ENCODE data around the gene PRMT2.

The PRMT2 gene

DNA sequence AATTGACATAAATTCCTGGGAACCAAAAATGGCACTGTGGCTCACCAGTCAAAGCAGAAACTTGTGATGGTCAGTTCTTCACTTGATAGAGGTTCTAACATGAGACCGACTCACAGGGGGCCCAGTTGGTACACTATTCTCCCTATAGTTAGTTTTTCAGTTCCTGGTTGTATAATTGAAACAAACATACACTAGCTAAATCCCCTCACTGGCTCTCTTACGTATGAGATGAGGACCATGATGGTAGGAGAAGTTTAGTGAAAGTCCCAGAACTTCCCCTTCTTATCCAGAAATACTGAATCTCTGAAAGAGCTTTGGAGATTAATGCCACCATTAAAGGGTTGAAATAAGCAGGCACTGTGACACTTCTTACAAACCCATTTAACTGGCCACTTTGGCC, 27.8 kb upstream of the PRMT2 start:
- TF ChIP-seq GATA2 (IDR thresholded peaks at IDR 0.05; ENCODE audit: low read depth, low read length) (no peak), GATA3 (IDR thresholded peaks at IDR 0.05; ENCODE audit: low read depth, low read length) (no peak)

GRCh38 chr21:46608672-46609111, 26.8 kb upstream of the PRMT2 start:
- TF ChIP-seq GATA3 (IDR thresholded peaks at IDR 0.05; ENCODE audit: low read depth, low read length) (no peak), GATA2 (IDR thresholded peaks at IDR 0.05; ENCODE audit: low read depth, low read length) (no peak)

DNA sequence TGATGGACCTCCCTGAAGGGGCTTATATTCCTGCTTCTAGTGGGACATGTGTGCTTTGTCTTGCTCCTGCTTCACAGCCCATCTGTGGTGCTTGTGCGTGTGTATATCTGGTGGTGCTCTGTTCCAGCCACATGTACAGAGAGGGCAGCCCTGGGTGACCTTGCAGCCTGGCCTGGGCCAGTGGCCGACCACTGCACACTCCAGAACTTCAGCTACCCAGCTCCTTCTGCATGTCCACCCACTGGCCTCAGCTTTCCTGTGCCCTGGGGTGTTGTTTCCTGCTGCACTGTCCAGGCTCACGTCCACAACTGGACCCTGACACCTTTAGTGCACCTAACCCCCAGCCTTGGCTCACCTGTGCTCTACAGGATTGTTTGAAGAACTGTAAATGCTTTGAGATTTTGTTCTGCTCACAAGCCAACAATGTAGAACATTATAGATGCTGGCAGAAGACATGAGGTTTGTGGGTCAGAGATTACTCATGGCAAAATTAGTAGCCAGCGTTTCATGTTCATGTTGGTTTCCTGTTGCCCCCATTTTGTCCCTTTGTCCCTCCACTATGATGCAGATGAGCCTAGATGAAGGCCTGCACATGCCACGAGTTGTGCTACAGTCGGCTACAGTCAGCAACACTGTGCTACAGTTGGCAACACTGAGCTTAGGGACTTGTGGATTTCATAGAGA, 25.3 kb upstream of the PRMT2 start:
- TF ChIP-seq GATA2 (IDR thresholded peaks at IDR 0.05; ENCODE audit: low read depth, low read length), result no peak
- no peak for TF ChIP-seq GATA3 (IDR thresholded peaks at IDR 0.05; ENCODE audit: low read depth, low read length)

- no peak for TF ChIP-seq GATA3 (IDR thresholded peaks at IDR 0.05; ENCODE audit: low read depth, low read length)
These were observed 22.1 kb upstream of the PRMT2 start for GRCh38 chr21:46613391-46613790.

DNA sequence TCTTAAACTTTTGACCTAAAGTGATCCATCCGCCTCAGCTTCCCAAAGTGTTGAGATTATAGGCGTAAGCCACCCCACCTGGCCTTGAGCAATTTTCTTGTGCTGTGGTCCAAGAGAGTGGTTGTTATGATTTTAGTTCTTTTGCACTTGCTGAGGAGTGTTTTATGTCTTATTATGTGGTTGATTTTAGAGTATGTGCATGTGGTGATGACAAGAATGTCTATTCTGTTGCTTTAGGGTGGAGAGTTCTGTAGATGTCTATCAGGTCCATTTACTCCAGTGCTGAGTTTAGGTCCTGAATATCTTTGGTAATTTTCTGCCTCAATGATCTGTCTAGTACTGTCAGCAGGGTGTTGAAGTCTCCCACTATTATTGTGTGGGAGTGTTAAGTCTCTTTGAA, 19.4 kb upstream of the PRMT2 start:
- no peak for TF ChIP-seq GATA3 (IDR thresholded peaks at IDR 0.05; ENCODE audit: low read depth, low read length)
- TF ChIP-seq GATA2 (IDR thresholded peaks at IDR 0.05; ENCODE audit: low read depth, low read length), result no peak

DNA sequence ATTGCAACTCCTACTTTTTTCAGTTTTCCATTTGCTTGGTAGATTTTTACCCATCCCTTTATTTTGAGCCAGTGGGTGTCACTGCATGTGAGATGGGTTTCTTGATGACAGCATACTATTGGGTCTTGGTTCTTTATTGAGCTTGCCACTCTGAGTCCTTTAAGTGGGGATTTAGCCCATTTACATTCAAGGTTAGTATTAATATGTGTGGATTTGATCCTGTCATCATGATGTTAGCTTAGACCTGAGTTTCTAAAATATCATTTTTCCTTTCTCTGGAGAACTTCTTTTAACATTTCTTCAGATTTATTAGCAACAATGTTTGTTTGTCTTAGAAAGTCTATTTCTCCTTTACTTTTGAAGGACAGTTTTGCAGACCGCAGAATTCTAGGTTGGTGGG, 18.8 kb upstream of the PRMT2 start:
- TF ChIP-seq GATA3 (IDR thresholded peaks at IDR 0.05; ENCODE audit: low read depth, low read length) (no peak), GATA2 (IDR thresholded peaks at IDR 0.05; ENCODE audit: low read depth, low read length) (no peak)

- no peak for TF ChIP-seq GATA3 (IDR thresholded peaks at IDR 0.05; ENCODE audit: low read depth, low read length)
- TF ChIP-seq GATA2 (IDR thresholded peaks at IDR 0.05; ENCODE audit: low read depth, low read length), result no peak
These were observed 18.0 kb upstream of the PRMT2 start for GRCh38 chr21:46617267-46618051.

DNA sequence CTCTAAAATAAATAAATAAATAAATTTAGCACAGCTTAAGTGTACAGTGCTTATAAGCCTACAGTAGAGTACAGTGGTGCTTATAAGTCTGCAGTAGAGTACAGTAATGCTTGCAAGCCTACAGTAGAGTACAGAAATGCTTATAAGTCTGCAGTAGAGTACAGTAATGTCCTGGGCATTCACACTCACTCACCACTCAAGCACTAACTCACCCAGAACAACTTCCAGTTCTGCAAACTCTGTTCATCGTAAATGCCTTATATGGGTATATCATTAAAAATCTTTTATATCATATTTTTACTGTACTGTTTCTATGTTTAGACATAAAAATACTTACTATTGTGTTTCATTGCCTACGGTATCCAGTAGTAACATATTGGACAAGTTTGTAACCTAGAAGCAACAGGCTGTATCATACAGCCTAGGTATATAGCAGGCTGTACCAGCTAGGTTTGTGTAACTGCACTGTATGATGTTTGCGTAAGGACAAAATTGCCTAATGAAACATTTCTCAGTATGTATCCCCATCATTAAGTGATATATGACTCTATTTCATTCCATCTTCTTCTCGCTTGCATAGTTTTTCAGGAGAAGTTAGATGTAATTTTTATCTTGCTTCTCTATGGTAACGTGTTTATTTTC, 16.6 kb upstream of the PRMT2 start:
- TF ChIP-seq GATA2 (IDR thresholded peaks at IDR 0.05; ENCODE audit: low read depth, low read length), result no peak

- TF ChIP-seq GATA3 (IDR thresholded peaks at IDR 0.05; ENCODE audit: low read depth, low read length) (no peak), GATA2 (IDR thresholded peaks at IDR 0.05; ENCODE audit: low read depth, low read length) (no peak)
These were observed 15.6 kb upstream of the PRMT2 start for GRCh38 chr21:46619846-46620245.

DNA sequence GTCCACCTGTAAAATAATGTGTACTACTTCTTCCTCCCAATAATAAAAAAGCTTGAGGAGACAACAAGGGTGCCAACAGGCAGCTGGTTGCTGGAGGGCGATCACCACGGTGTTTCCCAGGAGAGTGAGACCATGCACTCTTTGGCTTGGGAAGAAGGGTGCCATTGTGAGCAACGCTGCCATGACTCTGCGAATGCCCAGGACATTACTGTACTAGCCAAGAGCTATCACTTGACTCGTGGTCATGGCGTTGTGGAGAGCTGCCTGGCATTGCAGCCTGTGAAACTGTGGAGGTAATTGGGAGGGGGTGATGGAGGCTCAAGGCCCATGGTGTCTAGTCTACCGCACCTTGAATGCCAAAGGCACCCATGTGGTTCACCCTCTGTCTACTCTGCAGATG, 14.6 kb upstream of the PRMT2 start:
- TF ChIP-seq GATA3 (IDR thresholded peaks at IDR 0.05; ENCODE audit: low read depth, low read length) (no peak), GATA2 (IDR thresholded peaks at IDR 0.05; ENCODE audit: low read depth, low read length) (no peak)

DNA sequence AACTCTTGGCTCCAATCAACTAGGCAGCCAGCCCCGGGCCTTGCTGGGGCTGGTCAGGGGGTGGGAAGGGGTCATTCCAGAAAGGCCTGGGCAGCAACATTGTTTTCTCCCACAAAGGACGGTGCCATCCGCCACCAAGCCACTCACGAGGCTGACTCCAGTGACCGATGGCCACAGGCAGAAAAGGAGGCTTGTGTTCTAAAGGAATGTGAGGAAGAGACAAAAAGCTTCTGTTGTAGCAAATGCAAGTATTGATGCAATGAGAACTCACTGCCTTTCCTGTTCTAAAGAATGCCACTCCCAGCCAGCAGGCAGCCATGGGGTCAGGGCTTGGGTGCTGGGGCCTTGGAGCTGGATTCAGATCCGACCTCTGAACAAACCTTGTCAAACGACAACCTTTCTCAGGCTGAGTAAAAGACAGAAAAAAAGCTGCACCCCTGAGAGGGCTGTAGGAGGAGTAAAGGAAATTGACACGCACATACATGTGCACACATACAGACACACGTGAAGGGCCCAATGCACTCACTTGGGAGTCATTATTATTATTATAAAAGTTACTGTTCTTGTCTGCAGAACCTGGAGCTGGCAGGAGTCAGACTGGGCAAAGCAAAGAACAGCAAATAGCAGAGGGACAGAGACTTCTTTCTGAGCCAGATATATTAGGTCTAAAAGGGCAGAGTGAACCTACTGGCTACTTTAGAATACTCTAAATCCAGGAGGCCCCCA, 13.9 kb upstream of the PRMT2 start:
- TF ChIP-seq GATA3 (IDR thresholded peaks at IDR 0.05; ENCODE audit: low read depth, low read length), result no peak

- TF ChIP-seq GATA2 (IDR thresholded peaks at IDR 0.05; ENCODE audit: low read depth, low read length) (no peak), GATA3 (IDR thresholded peaks at IDR 0.05; ENCODE audit: low read depth, low read length) (no peak)
These were observed 13.2 kb upstream of the PRMT2 start for GRCh38 chr21:46622226-46622625.

- TF ChIP-seq GATA3 (IDR thresholded peaks at IDR 0.05; ENCODE audit: low read depth, low read length), result no peak
- TF ChIP-seq GATA2 (IDR thresholded peaks at IDR 0.05; ENCODE audit: low read depth, low read length), result no peak
These were observed 11.4 kb upstream of the PRMT2 start for GRCh38 chr21:46624050-46624449.

- TF ChIP-seq GATA3 (IDR thresholded peaks at IDR 0.05; ENCODE audit: low read depth, low read length) (no peak), GATA2 (IDR thresholded peaks at IDR 0.05; ENCODE audit: low read depth, low read length) (no peak)
These were observed 9.7 kb upstream of the PRMT2 start for GRCh38 chr21:46625759-46626158.

Data from SH-SY5Y (cell line).